ENCODE results near the gene ROPN1L. TPM values are rescaled to one million over a fixed set of nuclear protein-coding genes. Genes with fewer than 3 reads are reported as not detected.

ROPN1L gene
- total and polyA plus RNA-seq, 12 donors, result 0.15 to 3.9 (median 0.42) TPM; not detected in 3

- no peak for TF ChIP-seq POLR2A (IDR thresholded peaks at IDR 0.05)
- no peak for TF ChIP-seq CTCF (IDR thresholded peaks at IDR 0.05)
- Histone ChIP-seq H3K4me1 (replicated peaks in 1 of 2) (no peaks in the 10 kb centered on the region), H3K9me3 (replicated peaks in 1 of 3) (peaks cover 0 to 9% (median 0%) of the 10 kb centered on the region in 3 donors), H3K27me3 (no peaks in the 10 kb centered on the region), H3K27ac (no peak overlapping the region), H3K4me3 (no peak overlapping the region), H3K36me3 (replicated peaks in 1 of 2) (no peaks in the 10 kb centered on the region)
- intact Hi-C loops (cut with DNase I), result no loop called here
- DNase-seq, result no peak
- 82 to 88% (median 83%) methylated on average over 4 to 9 of the region's 9 CpGs for WGBS, 4 donors
Measured at GRCh38 chr5:10499066-10499465, 57.4 kb downstream of the ROPN1L start.

- DNase-seq, result no peak
- Histone ChIP-seq H3K36me3 (replicated peaks in 1 of 2) (no peaks in the 10 kb centered on the region), H3K9me3 (replicated peaks in 1 of 3) (peaks cover 0 to 4% (median 0%) of the 10 kb centered on the region in 3 donors), H3K27ac (no peak overlapping the region), H3K4me1 (replicated peaks in 1 of 2) (no peaks in the 10 kb centered on the region), H3K27me3 (no peaks in the 10 kb centered on the region), H3K4me3 (no peak overlapping the region)
- WGBS, 4 donors, result 88 to 97% (median 93%) methylated on average over 2 of the region's 2 CpGs
- no peak for TF ChIP-seq CTCF (IDR thresholded peaks at IDR 0.05)
- no peak for TF ChIP-seq POLR2A (IDR thresholded peaks at IDR 0.05)
- intact Hi-C loops (cut with DNase I), result no loop called here
Measured at GRCh38 chr5:10499776-10500175, 58.1 kb downstream of the ROPN1L start.

- Histone ChIP-seq H3K27me3 (no peaks in the 10 kb centered on the region), H3K36me3 (replicated peaks in 1 of 2) (no peaks in the 10 kb centered on the region), H3K4me1 (replicated peaks in 1 of 2) (no peaks in the 10 kb centered on the region), H3K9me3 (replicated peaks in 1 of 3) (no peaks in the 10 kb centered on the region), H3K4me3 (no peak overlapping the region), H3K27ac (no peak overlapping the region)
- intact Hi-C loops (cut with DNase I), result no loop called here
- DNase-seq, result no peak
- no peak for TF ChIP-seq POLR2A (IDR thresholded peaks at IDR 0.05)
- no peak for TF ChIP-seq CTCF (IDR thresholded peaks at IDR 0.05)
- 74 to 90% (median 77%) methylated on average over 3 of the region's 3 CpGs for WGBS, 4 donors
Measured at GRCh38 chr5:10500669-10501068, 59.0 kb downstream of the ROPN1L start.

GRCh38 chr5:10501554-10502075, 59.9 kb downstream of the ROPN1L start:
- TF ChIP-seq POLR2A (IDR thresholded peaks at IDR 0.05), result no peak
- no peak for TF ChIP-seq CTCF (IDR thresholded peaks at IDR 0.05)
- H3K27me3 ChIP-seq, result no peaks in the 10 kb centered on the region
- DNase-seq, result no peak
- H3K4me1 ChIP-seq (replicated peaks in 1 of 2), result no peaks in the 10 kb centered on the region
- intact Hi-C loops (cut with DNase I), result no loop called here
- H3K36me3 ChIP-seq (replicated peaks in 1 of 2), result no peaks in the 10 kb centered on the region
- H3K9me3 ChIP-seq (replicated peaks in 1 of 3), result no peaks in the 10 kb centered on the region
- 71 to 87% (median 75%) methylated on average over 7 to 9 of the region's 9 CpGs for WGBS, 4 donors
- no peak overlapping the region for H3K4me3 ChIP-seq
- no peak overlapping the region for H3K27ac ChIP-seq
